GM19023 (cell line): ENCODE results near the gene KCNK17.
A peak's percentile ranks its signal among the peaks of the same experiment; 100 is the strongest.

Source experiments
- ATAC-seq: cut with Tn5 transposase; IDR thresholded peaks from one replicate; pipeline ENCODE4 v1.9.1; 2021; ENCODE audit warnings: mild to moderate bottlenecking, moderate library complexity; ENCODE audit not compliant: unreplicated experiment

KCNK17 gene, protein sequence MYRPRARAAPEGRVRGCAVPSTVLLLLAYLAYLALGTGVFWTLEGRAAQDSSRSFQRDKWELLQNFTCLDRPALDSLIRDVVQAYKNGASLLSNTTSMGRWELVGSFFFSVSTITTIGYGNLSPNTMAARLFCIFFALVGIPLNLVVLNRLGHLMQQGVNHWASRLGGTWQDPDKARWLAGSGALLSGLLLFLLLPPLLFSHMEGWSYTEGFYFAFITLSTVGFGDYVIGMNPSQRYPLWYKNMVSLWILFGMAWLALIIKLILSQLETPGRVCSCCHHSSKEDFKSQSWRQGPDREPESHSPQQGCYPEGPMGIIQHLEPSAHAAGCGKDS

GRCh38 chr6:39314273-39314795 is at the start of gene KCNK17:
KCNK17 (minus strand) TSS chr6:39314419; CDS start chr6:39314320, 99 bp downstream.
- ATAC-seq, result no peak

- no peak for ATAC-seq
Observed at GRCh38 chr6:39363280-39363679, 49.1 kb upstream of the KCNK17 start.

DNA sequence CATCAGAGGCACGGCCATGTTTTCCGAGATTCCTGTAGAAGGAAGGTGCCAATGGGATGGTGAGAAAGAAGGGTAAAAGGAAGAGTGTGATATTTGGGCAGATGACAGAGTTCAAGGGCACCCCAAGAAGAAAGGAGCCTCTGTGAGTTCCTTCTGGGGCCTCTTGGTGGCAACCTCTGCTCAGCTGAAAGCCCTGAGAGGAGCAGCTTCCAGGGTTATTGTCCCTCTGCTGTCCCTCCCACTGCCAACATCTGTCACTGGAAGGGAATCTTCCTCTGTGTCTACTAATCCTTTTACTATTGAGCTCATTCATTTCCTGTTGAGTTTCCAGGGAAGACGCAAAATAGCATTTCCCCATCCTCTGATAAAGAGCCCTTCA is 48.3 kb upstream of the KCNK17 start:
- peak; percentile 21 for ATAC-seq

DNA sequence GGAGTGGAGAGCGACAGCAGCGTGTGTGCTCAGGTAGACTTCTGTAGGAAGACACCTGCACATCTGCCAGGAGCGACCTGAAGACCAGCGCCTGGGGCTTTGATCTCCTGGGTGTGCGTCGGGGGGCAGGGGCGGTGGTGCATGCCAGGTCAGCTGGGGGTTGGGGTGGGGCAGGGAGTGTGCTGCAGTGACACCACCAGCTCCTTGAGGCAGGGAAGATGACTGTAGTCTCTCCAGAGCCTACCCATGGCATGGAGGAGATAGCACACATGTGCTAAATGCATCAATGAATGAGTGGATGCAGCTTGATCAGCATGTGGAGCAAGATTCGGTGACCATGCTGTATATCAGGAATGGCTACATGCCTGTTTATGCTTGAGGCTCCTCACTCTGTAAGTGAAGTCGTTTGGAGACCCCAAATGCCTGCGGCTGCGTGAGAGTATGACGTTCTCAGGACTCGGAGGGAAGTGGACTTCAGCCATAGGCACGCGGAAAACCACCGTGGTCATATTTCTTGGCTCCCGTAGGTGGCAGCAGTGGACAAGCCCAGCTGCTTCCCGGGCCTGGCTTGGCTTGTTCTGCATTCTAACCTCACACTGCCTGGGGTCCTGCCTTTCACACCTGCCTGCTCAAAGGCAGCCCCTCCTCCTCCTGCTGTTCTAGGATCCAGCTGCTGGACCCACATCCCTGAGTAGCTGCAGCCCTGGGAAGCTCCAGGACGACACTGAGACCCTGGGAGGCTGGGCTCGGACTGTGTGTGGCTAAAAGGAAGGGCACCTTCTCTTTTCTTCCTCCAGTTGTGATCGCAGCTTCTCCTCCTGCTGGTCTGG is 47.7 kb upstream of the KCNK17 start:
- peak; percentile 79 for ATAC-seq

DNA sequence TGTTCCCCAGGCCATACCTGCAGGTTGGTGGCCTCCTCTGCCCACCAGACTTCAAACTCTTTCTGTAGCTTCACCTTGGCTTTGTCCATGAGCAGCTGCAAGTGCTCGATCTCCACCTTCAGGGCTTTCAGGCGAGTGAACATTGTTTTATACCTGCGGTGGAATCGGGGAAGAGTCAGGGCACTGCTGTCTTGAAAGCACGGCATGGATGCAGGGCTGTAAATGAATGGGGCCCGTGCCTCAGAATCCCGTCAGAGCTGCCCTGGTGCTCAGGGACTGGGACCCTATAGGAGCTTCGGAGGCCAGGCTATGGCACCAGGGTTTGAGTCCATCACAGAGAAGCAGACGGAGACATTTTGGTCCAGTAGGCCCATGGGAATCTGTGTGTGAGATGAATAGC is 46.2 kb upstream of the KCNK17 start:
- no peak for ATAC-seq

- no peak for ATAC-seq
Observed at GRCh38 chr6:39357998-39358686, 43.9 kb upstream of the KCNK17 start.

DNA sequence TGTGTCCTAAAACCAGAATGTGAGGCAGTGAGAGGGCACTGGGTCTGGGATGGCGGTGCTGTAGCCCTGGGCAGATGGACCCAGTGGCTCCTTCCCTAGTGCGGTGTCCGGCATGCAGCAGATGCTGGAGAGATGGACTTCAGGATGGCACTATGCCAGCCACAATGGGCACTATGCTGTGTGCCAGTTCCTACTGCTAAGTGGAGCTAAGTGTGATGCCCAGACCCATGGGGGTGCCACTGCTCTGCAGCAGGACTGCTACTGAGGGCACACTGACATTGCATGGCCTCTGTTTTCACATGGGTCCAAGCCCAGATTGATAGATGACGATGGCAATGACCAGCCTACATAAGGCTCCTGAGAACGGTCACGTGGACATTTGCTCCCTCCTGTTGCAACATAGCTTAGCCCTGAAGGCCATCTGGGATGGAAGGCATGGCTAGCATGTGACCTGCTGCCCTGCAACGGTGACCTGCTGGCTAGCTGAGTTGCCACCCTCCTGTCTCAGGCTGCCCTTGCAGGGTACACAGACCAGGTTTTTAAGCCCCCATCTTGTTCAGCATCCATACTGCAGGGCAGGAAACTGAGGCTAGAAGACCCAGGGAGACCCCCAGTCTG is 39.6 kb upstream of the KCNK17 start:
- no peak for ATAC-seq

DNA sequence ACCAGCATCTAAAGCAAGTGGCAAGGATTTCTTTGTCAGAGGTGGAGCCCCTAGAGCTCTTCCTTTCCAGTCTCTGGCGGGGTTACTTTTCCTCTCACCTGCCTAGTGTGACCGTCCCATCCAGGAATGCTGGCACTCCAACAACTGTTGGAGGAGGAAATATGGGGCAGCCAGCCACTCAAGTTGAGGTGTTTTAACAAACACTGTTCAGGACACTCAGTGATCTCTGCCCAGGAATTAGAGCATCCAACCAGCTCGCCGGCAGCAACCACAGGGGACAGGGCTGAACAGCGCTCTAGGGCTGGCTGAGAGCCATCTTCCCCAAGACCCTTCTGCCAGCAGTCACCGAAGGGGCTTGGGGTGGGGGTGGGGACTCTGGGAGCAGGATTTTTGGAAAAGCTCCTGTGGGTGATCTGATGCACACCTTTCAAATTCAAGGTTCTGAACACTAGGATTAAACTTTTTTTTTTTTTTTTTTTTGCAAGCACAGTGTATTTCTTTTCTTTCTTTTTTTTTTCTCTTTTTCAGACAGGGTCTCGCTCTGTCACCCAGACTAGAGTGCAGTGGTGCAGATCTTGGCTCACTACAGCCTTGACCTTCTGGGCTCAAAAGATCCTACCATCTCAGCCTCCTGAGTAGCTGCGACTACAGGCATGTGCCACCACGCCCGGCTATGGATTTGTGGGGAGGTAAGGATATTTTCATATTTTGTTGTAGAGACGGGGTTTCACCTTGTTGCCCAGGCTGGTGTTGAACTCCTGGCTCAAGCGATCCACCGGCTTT is 36.7 kb upstream of the KCNK17 start:
- ATAC-seq, result no peak

DNA sequence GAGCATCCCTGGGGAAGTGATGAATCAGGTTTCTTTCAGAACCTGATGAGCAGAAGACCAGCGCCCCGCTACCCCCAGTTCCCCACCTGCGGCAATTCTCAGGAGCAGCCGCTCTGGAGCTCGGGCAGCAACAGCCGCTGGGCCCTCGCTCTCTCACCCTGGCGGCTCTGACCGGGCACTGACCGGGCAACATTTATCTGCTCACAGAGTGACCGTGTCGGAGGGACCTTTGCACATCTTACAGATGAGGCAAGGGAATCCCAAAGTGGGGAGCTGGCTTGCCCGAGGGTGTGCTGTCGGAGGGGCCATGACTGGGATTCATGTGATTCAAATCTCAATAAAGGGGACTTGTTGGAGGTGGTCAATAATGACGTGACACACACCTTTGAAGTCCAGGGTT is 34.5 kb upstream of the KCNK17 start:
- no peak for ATAC-seq

DNA sequence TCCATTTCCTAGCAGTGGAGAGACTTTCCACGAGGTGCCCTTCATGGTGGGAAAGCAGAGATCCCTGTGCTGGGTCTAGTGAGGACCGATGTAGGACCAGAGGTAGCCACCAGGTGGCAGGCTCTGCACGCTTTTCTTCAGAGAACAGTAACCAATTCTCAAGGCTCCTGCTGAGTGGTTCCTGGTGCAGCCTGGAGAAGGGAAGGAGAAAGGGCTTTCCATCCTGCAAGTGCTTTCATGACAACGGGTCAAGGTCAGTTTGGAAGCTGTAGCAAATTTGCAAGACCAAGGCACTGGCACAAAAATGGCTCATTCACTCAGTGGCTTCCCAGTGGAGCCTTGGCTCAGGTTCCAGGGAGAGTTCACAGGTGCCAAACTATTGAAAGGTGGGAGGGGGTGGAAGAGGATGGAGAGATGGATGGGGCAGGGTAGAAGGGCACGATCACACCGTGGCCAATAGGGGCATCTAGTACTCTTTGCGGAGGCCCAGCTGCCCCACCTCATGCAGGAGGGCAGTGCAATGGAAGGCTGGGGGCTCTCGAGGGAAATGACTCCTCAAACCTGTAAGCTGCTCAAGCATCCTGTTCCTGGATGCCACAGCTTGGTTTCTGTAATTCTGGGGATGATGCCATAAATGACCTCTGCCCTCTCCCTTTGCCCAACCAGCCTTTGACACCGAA is 33.8 kb upstream of the KCNK17 start:
- peak; percentile 51 for ATAC-seq

DNA sequence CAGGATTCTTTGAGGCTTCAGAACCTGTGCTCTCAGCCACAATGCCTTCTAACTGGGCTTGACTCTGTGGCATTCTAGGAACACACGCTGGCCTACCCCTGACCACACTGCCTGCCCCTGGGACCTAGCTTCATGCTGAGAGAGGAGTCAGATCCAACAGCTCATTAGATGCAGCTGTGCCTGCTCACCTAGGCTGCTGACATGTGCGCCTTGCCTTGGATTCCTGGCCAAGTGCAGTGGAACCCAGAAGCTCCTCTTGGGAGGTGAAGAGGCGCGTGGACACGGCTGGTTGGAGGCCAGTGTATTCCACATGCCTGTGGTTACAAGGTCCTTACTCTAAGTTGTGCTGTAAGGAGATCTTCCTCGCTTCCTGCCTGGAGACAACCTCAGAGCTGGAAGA is 33.0 kb upstream of the KCNK17 start:
- no peak for ATAC-seq

- no peak for ATAC-seq
Observed at GRCh38 chr6:39344821-39345280, 30.6 kb upstream of the KCNK17 start.

DNA sequence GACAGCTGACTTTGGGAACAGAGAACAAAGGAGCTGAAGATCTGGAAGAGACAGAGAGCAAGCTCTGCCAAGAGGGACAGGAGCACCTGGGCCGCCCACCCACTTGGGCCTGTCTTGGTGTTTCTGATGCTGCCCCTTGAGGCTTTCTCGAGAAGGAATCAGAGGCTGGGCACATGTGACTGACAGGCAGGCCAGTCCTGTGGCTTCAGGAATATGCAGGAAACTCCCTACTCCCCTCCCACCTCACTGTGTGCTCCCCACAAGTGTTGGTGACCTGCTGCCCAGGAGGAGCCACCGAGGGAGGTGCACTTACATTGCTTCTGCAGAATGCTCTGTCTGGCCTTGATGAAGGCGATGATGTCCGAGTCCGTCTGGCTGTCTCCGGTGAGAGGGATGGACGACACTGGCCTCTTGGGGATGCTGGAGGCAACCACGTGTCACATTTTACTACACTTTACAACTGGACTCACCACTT is 29.2 kb upstream of the KCNK17 start:
- ATAC-seq, result no peak

GRCh38 chr6:39342692-39343395 is 28.6 kb upstream of the KCNK17 start:
- peak; percentile 51 for ATAC-seq

DNA sequence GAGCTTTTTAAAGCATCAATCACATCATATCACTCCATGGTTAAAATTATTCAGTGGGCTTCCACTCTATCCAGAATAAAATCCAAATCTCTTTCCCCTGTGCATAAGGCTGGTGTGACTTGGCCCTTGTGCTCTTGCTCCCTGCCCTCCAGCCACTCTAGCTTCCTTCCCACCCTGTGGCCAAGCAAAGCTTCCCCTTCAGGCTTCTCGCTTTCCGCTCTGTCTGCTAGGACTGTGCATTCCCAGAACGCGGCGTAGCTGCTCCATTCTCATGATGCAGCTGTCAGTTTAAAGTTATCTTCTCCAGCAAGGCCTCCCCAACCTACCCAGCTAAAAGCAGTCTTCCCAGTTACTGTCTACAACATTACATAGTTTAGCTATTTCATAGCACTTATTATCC is 27.7 kb upstream of the KCNK17 start:
- ATAC-seq, result no peak

GRCh38 chr6:39341352-39341751 is 27.1 kb upstream of the KCNK17 start:
- no peak for ATAC-seq

GRCh38 chr6:39339868-39340550 is 25.8 kb upstream of the KCNK17 start:
- ATAC-seq, result no peak
